NCI-H2227 (cell line): ENCODE results near the gene GPD1.
A peak's percentile ranks its signal among the peaks of the same experiment; 100 is the strongest.

Experiments
- DNase-seq: peaks from one replicate; lab custom pipeline; 2025; ENCODE audit not compliant: unreplicated experiment; lab: John Stamatoyannopoulos, UW

Gene GPD1

GRCh38 chr12:50103767-50104321 is at the start of gene GPD1:
Gene GPD1 (plus strand): TSS chr12:50104008. CDS start chr12:50104051, 43 bp downstream.
- peak; percentile 81 for DNase-seq

DNA sequence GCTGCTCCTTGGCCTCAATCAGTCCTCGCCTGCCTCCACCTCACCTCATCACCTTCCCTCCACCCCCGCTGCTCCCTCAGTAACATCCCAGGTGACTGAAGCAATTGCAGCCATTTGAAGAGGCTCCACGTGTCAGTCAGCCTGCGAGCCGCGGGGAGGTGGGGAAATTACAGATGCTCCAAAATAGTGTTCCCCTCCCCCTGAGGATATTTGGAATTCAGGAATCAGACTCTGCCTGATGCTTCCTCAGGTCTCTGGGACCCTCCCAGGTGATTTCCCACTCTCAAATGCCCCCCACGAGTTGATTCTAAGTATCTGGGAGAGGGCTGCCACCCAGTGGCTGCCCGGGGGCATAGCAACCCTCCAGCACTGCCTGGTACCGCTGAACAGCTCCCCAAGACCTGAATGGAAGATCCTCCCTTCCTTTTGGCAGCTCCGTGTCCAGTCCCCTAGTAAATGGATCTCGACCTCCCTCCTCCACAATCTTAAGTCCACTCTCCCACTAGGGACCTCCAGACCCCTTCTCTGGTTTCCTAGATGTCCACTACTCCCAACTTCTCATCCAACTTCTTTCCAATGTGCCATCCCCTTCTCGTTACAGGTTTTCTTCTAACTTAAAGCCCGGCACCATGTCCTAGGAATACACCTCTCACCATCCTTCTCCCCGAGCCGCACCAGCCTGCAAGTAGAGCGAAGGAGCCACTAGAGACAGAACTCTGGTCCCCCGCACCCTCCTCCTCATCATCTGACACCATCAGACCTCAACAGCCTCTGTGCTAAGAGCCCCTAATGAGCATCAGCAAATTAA is 47.8 kb upstream of the GPD1 start:
- peak; percentile 44 for DNase-seq

DNA sequence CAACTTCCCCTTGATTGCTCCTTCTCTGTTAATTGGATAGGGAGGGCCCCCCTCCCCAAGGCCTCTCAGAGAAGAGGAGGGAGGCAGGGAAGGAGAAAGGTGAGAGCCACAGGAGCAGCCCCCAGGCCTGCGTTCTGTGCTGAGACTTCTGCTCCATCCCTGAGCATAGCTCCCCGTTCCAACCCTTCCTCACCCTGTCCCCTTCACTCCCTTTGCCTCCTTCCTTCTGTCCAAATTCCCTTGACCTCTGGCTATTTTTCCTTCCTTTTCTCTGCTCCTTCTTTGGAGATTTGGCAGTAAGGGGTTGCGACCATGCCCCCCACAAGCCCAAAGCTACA is 47.2 kb upstream of the GPD1 start:
- no peak for DNase-seq

DNA sequence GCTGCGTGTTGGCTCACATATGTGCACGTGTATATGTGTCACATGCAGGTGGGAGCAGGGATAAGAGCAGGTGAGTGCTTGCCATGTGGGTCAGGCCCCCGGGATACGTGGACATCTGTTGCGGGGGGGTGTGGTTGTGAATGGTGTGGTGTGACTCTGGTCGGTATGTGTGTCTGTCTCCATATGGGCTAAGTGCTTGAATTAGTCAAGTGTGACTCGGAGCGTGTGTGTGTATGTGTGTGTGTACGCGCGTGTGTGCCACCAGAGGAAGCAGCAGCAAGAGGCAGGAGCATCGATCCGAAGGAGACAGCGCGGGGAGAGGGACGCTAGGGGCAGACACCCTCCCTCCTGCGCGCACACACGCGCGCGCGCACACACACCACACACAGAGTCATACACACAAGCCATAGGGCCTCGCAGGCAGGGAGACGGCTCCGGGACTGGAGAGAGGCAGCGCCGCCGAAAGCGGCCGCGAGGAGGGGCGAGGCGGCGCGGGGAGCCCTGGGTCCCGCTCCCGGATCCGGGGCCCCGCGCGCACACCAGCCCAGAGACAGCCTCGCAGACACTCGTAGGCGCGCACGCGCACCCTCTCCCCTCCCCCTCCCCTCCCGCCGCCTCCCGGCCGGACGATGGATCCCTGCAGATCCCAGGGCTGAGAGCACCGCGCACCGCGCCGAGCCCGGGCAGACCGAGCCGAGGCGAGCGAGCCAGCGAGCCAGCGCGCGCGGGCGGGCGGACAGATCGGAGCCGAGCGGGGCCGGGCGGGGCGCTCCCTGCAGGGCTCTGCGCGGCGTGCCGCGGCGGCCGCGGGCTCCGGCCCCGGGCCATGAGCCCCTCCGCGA is 46.6 kb upstream of the GPD1 start, which contains the start of gene ASIC1:
Gene ASIC1, plus strand, starts transcription at position 597 of the 842 bp plus-strand sequence. CDS start 1,171 bp downstream, outside the sequence.
- peak; percentile 82 for DNase-seq

DNA sequence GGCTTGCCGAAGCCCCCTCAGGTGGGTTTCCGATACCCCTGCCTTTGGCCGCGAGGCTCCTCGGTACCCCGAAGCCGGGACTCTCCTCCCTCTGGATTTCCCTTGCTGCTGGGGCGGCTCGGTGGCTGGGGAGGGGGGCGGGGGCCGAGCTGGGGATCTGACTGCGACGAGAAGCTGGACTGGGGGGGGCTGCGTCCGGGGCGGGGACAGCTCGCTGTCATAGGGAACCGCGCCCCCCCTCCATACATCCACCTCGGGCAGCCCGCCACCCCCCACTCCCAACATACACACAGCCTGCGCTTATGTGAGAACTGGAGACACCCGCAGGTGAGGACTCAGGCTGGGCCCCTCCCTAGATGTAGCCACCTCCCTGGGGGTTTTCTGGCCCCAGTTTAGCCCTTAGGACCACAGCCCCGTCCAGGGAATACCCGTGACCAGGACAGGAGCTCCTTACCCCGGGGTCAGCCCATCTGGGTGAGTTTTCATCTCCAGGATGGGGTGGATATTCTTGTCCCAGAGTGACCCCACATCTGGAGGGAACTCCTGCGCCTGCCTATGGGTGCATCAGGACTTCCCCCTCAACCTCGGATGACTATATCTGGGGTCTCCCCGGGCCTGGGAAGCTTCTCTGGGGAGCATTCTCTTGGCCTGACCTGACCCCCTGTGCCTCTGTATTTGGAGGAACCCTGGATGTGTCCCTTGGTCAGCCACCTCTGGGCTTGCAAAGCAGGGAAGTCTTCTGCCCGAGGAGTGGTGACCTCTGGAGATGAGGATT is 45.7 kb upstream of the GPD1 start:
- DNase-seq: no peak

DNA sequence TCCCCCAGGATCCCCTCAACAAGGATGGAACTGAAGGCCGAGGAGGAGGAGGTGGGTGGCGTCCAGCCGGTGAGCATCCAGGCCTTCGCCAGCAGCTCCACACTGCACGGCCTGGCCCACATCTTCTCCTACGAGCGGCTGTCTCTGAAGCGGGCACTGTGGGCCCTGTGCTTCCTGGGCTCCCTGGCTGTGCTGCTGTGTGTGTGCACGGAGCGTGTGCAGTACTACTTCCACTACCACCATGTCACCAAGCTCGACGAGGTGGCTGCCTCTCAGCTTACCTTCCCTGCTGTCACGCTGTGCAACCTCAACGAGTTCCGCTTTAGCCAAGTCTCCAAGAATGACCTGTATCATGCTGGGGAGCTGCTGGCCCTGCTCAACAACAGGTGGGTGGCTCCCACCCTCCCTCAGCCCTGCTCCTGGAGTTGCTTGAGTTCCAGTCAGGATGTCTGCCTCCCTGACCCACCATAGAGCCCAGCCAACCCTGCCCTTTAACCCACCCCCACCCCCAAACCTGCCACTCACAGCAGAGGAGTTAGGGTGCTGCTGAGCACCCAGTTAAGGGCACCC is 45.0 kb upstream of the GPD1 start:
- DNase-seq: no peak

DNA sequence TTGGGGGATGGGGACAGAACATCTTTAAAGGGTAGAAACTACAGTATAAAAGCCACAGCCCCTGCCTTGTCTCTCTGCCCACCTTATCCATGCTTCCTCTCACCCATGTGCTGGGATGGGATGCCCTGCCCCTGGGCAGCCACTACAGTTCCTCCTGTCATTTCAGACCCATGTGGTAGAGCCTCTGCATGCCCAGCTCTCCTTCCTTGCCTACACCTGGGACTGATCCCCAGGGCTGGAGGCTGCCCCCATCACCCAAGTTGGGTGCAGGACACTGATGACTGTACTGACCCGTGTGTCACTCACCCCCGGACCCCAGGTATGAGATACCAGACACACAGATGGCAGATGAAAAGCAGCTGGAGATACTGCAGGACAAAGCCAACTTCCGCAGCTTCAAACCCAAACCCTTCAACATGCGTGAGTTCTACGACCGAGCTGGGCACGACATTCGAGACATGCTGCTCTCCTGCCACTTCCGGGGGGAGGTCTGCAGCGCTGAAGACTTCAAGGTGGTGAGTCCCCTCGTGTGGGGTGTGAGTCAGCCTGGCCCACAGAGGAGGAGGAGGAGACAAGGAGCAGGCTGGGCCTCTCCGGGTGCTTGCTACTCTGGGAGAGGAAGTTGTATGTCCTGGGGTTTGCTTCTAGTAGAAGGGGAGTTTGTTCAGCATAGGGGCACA is 44.2 kb upstream of the GPD1 start:
- no peak for DNase-seq

GRCh38 chr12:50060120-50060468 is 43.7 kb upstream of the GPD1 start:
- DNase-seq: no peak

GRCh38 chr12:50061171-50061570 is 42.6 kb upstream of the GPD1 start:
- DNase-seq: no peak

DNA sequence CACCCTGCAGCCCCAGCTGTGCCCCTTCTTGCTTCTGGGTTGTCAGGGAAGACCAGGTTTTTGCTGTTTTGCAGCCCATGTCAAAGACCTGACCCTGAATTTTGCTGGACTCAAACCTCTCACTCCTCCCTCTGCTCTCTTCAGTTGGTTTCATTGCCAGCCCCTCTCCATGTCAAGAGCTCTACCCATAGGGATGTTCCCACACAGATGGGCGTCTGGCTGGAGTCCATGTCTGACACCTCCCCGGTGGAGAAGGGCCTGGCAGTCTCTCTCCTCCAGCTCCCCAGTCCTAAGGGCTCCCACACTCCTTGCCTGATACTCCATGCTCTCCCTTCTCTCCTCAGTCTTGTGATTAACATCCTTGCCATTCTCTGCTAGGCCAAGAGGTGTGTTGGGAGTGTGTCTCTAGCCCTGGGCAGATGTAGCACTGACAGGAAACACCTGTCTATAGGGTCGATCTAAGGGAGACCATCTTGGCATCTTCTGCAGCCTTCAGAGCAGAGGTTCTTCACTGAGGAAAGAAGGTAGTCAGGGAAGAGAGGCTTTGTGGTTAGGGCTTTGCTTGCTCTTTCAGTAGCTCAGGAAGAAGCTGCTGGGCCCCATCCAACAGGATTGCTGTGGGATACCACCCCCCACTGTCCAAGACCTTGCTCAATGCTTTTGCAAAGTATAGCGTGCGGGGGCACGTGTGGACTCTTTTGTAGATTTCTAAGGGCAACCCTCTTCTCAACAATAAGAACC is 41.7 kb upstream of the GPD1 start:
- DNase-seq: no peak

DNA sequence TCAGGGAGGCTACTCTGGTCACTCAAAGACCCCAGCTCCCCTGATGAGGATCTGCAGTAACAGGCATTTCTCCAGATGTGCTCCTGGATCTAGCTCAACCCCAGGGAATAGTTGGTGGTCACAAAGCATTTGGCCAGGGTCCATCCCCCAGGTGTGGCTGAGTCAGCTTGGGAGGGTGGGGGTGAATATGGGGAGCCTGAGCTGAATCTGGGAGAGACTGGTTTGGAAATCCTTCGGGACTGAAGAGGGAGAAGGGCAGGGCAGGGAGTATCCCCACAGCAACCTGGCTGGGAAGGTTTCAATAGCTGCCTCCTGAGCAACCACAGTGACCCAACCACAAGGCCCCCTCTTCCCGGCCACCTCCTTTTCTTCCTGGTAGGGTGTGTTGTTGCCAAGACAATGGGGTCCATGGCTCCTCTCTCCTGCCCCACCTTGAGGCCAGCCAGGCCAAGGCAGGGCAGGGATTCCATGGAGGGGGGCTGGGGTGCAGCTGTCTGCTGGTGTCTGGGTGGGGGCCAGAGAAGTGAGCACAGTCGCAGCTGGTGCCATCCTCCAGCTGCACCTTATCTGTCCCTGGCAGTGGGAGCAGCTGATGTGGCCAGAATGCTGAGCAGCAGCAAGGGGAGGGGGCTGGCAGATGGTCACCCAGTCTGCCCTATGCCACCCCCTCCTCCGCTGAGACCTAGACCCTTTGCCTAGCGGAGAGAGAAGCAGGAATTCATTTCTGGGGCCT is 40.9 kb upstream of the GPD1 start:
- no peak for DNase-seq

DNA sequence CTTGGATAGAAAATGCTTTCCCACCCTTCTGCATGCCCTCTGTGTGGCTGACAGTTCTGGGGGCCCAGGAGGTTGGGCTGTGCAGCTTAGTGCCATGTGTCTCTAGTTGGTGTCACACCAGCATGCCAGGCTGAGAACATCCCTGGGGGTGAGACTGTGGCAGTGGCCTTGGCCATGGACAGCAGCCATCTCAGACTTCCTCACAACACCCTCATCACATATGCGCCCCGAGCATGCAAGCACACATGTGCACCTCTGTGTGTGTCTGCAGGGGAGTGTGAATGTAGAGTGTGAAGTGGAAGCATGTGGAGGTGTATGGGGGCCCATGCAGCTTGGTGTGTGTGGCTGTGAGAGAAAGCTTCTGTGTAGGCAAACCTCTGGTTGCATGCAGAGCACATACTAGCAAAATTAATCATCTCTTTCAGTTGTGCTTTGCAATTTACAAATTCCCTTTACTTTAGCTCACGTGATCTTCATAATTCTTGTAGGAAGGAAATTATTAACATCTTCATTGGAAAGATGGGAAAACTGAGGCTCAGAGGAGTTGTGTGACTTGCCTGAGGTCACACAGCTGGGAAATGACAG is 38.0 kb upstream of the GPD1 start:
- DNase-seq: no peak

- DNase-seq: no peak
Observed at GRCh38 chr12:50066402-50066801, 37.4 kb upstream of the GPD1 start.

DNA sequence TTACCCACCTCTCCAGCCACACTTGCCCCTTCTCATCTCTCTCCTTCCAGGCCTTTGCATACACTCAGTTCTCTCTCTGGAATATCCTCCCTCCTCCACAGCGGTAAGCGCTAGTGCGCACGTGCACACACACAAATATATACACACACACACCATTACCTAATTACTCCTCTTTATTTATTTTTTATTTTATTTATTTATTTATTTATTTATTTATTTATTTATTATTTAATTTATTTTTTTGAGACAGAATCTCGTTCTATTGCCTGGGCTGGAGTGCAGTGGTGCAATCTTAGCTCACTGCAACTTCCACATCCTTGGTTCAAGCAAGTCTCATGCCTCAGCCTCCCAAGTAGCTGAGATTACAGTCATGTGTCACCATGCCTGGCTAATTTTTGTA is 34.7 kb upstream of the GPD1 start:
- no peak for DNase-seq

DNA sequence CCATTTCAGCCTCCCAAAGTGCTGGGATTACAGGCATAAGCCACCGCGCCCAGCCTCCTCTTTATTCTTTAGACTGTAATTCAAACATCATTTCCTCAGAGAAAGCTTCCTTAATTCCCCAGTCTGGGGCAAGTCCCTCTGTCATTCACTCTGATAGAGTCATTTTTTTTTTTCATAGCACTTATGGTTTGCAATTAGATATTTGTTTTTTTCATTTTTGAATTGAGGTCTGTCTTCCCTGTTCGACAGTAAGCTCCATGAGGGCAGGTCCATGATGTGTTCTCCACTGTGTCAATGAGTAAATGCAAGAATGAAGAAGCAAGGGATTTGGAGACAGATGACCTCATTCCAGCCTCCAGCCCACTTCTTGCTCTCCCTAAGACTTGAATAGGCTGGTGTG is 34.3 kb upstream of the GPD1 start:
- no peak for DNase-seq

DNA sequence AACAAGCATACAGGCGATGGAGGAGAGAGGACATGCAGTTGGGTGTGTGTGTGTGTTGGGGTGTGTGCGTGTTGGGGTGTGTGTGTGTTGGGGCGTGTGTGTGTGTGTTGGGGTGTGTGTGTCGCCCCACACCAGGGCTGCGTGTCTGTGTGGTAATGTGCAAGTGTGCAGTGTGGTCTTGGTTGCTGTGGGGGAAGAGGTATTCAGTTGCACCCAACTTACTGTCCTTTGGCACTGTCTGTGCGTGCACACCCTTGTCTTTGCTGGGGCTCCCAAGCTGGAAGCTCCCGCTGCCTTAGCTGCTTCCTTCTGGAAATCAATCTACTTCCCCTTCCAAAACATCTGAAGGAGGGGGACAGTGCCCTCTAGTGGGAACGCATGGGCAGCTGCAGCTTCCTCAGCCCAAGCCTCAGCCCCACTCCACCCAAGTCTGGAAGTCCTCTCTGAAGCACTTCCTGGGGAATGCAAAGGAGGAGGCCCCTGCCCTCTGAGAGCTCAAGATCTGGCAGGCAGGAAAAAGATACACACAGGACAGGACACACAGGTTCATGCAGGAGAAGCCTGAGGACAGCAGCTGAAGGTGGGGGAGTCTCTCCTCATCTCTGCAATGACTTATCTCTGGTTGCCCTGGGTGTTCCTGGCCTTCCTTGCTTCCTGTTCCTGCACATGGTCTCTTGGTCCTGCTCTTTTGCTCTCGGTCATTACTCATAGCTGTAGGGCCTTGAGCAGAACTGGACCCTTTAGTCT is 33.3 kb upstream of the GPD1 start:
- peak; percentile 77 for DNase-seq

DNA sequence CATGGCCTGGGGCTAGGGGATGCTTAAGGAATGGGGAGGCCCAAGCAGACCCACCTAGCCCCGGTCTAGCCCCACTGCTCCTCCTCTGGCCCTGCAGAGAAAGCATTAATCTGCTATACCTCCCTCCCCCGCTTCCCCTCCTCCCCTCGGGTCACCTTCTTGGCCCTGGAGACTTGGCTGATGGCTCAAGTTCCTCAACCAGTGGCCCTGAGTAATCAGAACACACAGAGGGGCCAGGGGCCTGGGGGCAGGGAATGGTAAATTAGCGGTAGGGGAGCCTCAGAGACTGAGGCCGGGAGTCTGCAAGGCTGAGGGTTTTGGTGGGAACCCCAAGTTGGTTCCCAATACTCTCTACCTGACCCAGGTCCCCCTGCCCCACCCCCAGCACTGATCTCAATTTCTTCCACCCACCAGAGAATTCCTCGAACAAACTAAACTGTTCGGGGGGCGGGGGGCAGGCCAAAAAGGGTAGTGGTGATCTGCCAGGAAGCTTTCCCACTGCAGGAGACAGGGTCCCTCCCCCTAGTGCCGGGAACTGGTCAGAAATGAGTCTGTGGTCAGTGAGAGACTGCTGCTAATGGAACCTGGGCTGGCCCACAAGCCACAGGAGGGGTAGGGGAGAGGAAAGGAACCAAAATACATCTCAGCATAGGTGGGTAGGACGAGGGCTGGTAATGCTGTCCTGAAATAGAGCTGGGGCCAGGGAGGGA is 31.5 kb upstream of the GPD1 start:
- no peak for DNase-seq
